Liver (tissue), 9 donors: Measurements from ENCODE around the gene PLXDC2. TPM values are rescaled to one million over a fixed set of nuclear protein-coding genes. Genes with fewer than 3 reads are reported as not detected.

Source experiments
- DNase-seq: peaks from one replicate; pipeline ENCODE4 v3.0.0-alpha.2; 2017; ENCODE audit warnings: low spot score
- H3K27ac ChIP-seq, 2 donors: one replicate each; pipeline ENCODE4 v1.7.0; 2013; ENCODE audit warnings: inconsistent platforms in 2 of 2, low read length in 2 of 2, control low read depth in 1 of 2, low read depth in 1 of 2, mild to moderate bottlenecking in 1 of 2
- H3K27me3 ChIP-seq, 4 donors: one replicate each; pipeline versions ENCODE4 v1.6.1 to v1.7.0; 2013; ENCODE audit warnings: low read length in 3 of 4, inconsistent platforms in 1 of 4, mild to moderate bottlenecking in 1 of 4, moderate library complexity in 1 of 4; ENCODE audit not compliant: control insufficient read depth in 4 of 4, insufficient read depth in 4 of 4
- H3K36me3 ChIP-seq, 4 donors: one replicate each; pipeline versions ENCODE4 v1.6.1 to v1.7.0; 2013; ENCODE audit warnings: low read length in 3 of 4, mild to moderate bottlenecking in 3 of 4, low read depth in 1 of 4, moderate library complexity in 1 of 4; ENCODE audit not compliant: control insufficient read depth in 4 of 4, insufficient read depth in 3 of 4
- H3K4me1 ChIP-seq, 4 donors: one replicate each; pipeline versions ENCODE4 v1.6.1 to v1.7.0; 2013; ENCODE audit warnings: low read length in 3 of 4, mild to moderate bottlenecking in 3 of 4, moderate library complexity in 1 of 4; ENCODE audit not compliant: control insufficient read depth in 4 of 4, insufficient read depth in 4 of 4
- H3K4me3 ChIP-seq, 3 donors: one replicate each; pipeline versions ENCODE4 v1.6.1 to v1.7.0; 2013; ENCODE audit warnings: low read length in 3 of 3, control low read depth in 1 of 3, low read depth in 1 of 3, mild to moderate bottlenecking in 1 of 3
- H3K9ac ChIP-seq, 2 donors: one replicate each; pipeline ENCODE4 v1.7.0; 2013; ENCODE audit warnings: low read length in 2 of 2, mild to moderate bottlenecking in 2 of 2, moderate library complexity in 2 of 2, control low read depth in 1 of 2, low read depth in 1 of 2
- H3K9me3 ChIP-seq, 4 donors: one replicate each; pipeline versions ENCODE4 v1.6.1 to v1.7.0; 2013; ENCODE audit warnings: low read length in 3 of 4; ENCODE audit not compliant: control insufficient read depth in 4 of 4
- EGR1 ChIP-seq, 2 donors: IDR thresholded peaks; 2 replicates each; pipeline ENCODE4 v1.6.1; 2016 to 2018; ENCODE audit warnings: antibody characterized with exemption in 2 of 2, low read depth in 2 of 2
- FOXA2 ChIP-seq: IDR thresholded peaks from 2 replicates; pipeline ENCODE4 v1.6.1; 2016; ENCODE audit warnings: antibody characterized with exemption
- JUND ChIP-seq, 2 donors: IDR thresholded peaks; 2 replicates each; pipeline ENCODE4 v1.6.1; 2016; ENCODE audit warnings: antibody characterized with exemption in 2 of 2
- RAD21 ChIP-seq, 2 donors: IDR thresholded peaks; 2 replicates each; pipeline ENCODE4 v1.6.1; 2016; ENCODE audit warnings: antibody characterized with exemption in 2 of 2, mild to moderate bottlenecking in 2 of 2
- RXRA ChIP-seq, 2 donors: IDR thresholded peaks; 2 replicates each; pipeline ENCODE4 v1.6.1; 2017 to 2018; ENCODE audit warnings: antibody characterized with exemption in 2 of 2, mild to moderate bottlenecking in 1 of 2
- SP1 ChIP-seq: IDR thresholded peaks from 2 replicates; pipeline ENCODE4 v1.6.1; 2018; ENCODE audit warnings: antibody characterized with exemption, mild to moderate bottlenecking
- TAF1 ChIP-seq: conservative IDR thresholded peaks from 2 replicates; pipeline ENCODE4 v1.6.1; 2016; ENCODE audit warnings: antibody characterized with exemption, mild to moderate bottlenecking
- polyA plus RNA-seq, 2 donors: library from polyadenylated mRNA; stranded (reverse) in 1 of 2; unstranded in 1 of 2; fragments of 200-250 nt in 1 of 2; fragments of >200 nt in 1 of 2; fragmentation: Nextera tagmentation in 1 of 2; extraction: Ambion mirVana in 1 of 2; gene quantifications; one replicate each; pipeline versions ENCODE4 v1.2.1 to v1.2.3, GENCODE V29; 2013 to 2015
- total RNA-seq, 2 donors: library from RNA; depleted of rRNA; stranded (reverse); fragments of >200 nt; gene quantifications; one replicate each; pipeline ENCODE4 v1.2.3, GENCODE V29; 2014
- TF ChIP-seq, protein P1 (sequence below): IDR thresholded peaks from 2 replicates; pipeline ENCODE4 v1.6.1; 2016; ENCODE audit warnings: antibody characterized with exemption, mild to moderate bottlenecking
- TF ChIP-seq, protein P2 (sequence below): fragments of 150-350 bp; IDR thresholded peaks from 2 replicates; pipeline ENCODE4 v1.5.1; 2017; ENCODE audit warnings: improper control_type of control experiment, low read depth, low read length; ENCODE audit not compliant: missing input control
- TF ChIP-seq, protein P3 (sequence below): IDR thresholded peaks from 2 replicates; pipeline ENCODE4 v1.6.1; 2016; ENCODE audit warnings: antibody characterized with exemption
- donor health status: healthy.
- donor health status: healthy.
- donor health status: healthy.
- donor health status: healthy.
- donor health status: healthy.

The PLXDC2 gene
- total and polyA plus RNA-seq, 4 donors: 1.4 to 5.1 (median 2.4) TPM

DNA sequence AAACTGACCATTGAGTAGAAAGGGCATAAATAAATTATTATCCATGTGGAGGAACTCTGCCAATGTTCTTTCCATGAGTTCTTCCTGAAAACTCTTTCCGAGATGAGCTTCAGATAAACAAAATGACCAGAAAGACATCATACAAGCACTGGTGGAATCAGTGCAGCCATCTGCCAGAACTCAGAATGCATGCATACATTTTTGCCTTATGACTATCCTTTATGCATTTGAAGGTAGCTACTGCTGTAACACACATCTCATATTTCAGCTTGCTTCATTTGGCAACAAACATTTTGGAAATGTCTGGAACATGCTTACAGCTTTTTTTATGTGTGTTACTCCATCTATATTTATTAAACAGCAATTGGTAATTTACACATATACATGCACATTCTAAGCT, 448.9 kb downstream of the PLXDC2 start (continued):
- TF ChIP-seq, protein P1, sequence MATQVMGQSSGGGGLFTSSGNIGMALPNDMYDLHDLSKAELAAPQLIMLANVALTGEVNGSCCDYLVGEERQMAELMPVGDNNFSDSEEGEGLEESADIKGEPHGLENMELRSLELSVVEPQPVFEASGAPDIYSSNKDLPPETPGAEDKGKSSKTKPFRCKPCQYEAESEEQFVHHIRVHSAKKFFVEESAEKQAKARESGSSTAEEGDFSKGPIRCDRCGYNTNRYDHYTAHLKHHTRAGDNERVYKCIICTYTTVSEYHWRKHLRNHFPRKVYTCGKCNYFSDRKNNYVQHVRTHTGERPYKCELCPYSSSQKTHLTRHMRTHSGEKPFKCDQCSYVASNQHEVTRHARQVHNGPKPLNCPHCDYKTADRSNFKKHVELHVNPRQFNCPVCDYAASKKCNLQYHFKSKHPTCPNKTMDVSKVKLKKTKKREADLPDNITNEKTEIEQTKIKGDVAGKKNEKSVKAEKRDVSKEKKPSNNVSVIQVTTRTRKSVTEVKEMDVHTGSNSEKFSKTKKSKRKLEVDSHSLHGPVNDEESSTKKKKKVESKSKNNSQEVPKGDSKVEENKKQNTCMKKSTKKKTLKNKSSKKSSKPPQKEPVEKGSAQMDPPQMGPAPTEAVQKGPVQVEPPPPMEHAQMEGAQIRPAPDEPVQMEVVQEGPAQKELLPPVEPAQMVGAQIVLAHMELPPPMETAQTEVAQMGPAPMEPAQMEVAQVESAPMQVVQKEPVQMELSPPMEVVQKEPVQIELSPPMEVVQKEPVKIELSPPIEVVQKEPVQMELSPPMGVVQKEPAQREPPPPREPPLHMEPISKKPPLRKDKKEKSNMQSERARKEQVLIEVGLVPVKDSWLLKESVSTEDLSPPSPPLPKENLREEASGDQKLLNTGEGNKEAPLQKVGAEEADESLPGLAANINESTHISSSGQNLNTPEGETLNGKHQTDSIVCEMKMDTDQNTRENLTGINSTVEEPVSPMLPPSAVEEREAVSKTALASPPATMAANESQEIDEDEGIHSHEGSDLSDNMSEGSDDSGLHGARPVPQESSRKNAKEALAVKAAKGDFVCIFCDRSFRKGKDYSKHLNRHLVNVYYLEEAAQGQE: no peak
- TF ChIP-seq, protein P2, sequence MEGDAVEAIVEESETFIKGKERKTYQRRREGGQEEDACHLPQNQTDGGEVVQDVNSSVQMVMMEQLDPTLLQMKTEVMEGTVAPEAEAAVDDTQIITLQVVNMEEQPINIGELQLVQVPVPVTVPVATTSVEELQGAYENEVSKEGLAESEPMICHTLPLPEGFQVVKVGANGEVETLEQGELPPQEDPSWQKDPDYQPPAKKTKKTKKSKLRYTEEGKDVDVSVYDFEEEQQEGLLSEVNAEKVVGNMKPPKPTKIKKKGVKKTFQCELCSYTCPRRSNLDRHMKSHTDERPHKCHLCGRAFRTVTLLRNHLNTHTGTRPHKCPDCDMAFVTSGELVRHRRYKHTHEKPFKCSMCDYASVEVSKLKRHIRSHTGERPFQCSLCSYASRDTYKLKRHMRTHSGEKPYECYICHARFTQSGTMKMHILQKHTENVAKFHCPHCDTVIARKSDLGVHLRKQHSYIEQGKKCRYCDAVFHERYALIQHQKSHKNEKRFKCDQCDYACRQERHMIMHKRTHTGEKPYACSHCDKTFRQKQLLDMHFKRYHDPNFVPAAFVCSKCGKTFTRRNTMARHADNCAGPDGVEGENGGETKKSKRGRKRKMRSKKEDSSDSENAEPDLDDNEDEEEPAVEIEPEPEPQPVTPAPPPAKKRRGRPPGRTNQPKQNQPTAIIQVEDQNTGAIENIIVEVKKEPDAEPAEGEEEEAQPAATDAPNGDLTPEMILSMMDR: no peak
- no peak for TF ChIP-seq SP1

DNA sequence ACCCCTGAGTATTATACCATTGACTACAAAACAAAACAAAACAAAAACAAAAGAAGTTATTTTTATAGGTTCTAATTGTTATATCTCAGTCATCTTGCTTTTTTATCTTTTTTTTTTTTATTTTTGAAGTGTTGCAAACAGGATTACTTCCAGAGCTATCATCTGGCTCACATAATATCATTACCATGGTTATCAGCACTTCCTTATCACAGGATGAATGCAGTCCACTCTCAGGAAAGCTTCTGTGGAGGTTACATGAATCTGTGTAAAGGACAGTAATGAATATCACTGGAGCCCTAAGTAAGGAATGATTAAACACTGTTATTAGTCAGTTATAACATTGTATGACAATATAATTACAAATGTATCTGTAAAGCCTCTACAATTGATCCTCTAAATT, 451.5 kb downstream of the PLXDC2 start:
- Histone ChIP-seq H3K27me3 (no peaks in the 10 kb centered on the region), H3K9ac (no peak overlapping the region), H3K4me1 (no peaks in the 10 kb centered on the region), H3K27ac (no peak overlapping the region), H3K36me3 (no peaks in the 10 kb centered on the region), H3K9me3 (peaks cover 0 to 3% (median 0%) of the 10 kb centered on the region in 4 donors), H3K4me3 (no peak overlapping the region)
- TF ChIP-seq, protein P1: no peak
- no peak for TF ChIP-seq EGR1 (IDR thresholded peaks at IDR 0.05; ENCODE audit: low read depth in 2 of 2)
- no peak for TF ChIP-seq TAF1
- TF ChIP-seq RAD21 (IDR thresholded peaks at IDR 0.05): no peak
- TF ChIP-seq, protein P3, sequence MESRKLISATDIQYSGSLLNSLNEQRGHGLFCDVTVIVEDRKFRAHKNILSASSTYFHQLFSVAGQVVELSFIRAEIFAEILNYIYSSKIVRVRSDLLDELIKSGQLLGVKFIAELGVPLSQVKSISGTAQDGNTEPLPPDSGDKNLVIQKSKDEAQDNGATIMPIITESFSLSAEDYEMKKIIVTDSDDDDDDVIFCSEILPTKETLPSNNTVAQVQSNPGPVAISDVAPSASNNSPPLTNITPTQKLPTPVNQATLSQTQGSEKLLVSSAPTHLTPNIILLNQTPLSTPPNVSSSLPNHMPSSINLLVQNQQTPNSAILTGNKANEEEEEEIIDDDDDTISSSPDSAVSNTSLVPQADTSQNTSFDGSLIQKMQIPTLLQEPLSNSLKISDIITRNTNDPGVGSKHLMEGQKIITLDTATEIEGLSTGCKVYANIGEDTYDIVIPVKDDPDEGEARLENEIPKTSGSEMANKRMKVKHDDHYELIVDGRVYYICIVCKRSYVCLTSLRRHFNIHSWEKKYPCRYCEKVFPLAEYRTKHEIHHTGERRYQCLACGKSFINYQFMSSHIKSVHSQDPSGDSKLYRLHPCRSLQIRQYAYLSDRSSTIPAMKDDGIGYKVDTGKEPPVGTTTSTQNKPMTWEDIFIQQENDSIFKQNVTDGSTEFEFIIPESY: no peak
- no peak for TF ChIP-seq RXRA (IDR thresholded peaks at IDR 0.05)
- no peak for TF ChIP-seq JUND (IDR thresholded peaks at IDR 0.05)
- TF ChIP-seq FOXA2: no peak
- DNase-seq: no peak
